Ovary (tissue), 9 donors: Measurements from ENCODE around the gene NLN. TPM values are rescaled to one million over a fixed set of nuclear protein-coding genes. Genes with fewer than 3 reads are reported as not detected.

Experiments used
- DNase-seq, 5 donors: peaks; one replicate each; pipeline ENCODE4 v3.0.0-alpha.2; 2019 to 2020
- H3K27ac ChIP-seq, 2 donors: fragments of 200-600 bp; one replicate each; pipeline versions ENCODE4 v1.5.1 to v1.8.0; 2019 to 2022
- H3K27me3 ChIP-seq: fragments of 200-600 bp; one replicate; pipeline ENCODE4 v1.8.0; 2022
- H3K36me3 ChIP-seq: fragments of 200-600 bp; sonication (generic); one replicate; pipeline ENCODE4 v1.5.1; 2019
- H3K4me1 ChIP-seq: one replicate; pipeline ENCODE4 v1.8.1; 2013; ENCODE audit warnings: mild to moderate bottlenecking, moderate library complexity; ENCODE audit not compliant: insufficient read depth
- H3K4me3 ChIP-seq: fragments of 200-600 bp; sonication (generic); one replicate; pipeline ENCODE4 v1.5.1; 2017
- H3K9me3 ChIP-seq, 2 donors: fragments of 200-600 bp in 1 of 2; sonication (generic) in 1 of 2; one replicate each; pipeline versions ENCODE4 v1.5.1 to v1.8.1; 2013 to 2019; ENCODE audit warnings: mild to moderate bottlenecking in 1 of 2, moderate library complexity in 1 of 2
- EP300 ChIP-seq: sonication (generic); formaldehyde crosslinking; IDR thresholded peaks from one replicate; pipeline ENCODE4 v1.6.1; 2017; ENCODE audit warnings: antibody characterized with exemption
- POLR2A ChIP-seq: fragments of 450-650 bp; IDR thresholded peaks from one replicate; pipeline ENCODE4 v1.6.1; 2017; ENCODE audit warnings: antibody characterized with exemption, mild to moderate bottlenecking, moderate library complexity
- WGBS, 3 donors: extraction: QIAGEN DNeasy Blood & Tissue Kit in 1 of 3; methylation state at CpG; one replicate each; pipeline versions ENCODE4 v1.1.5 to v1.1.7; 2013 to 2017; 5-methylcytosine and 5-hydroxymethylcytosine counted together
- intact Hi-C, 4 donors: fragments of 100-400 bp; cut with DNase I; formaldehyde crosslinking; loops; one replicate each; pipeline versions ENCODE4 v1.11.0 to v1.15.1; 2022 to 2023
- polyA plus RNA-seq, 2 donors: library from polyadenylated mRNA; stranded (reverse); fragments of 200-250 nt in 1 of 2; fragments of 350-450 nt in 1 of 2; fragmentation: Illumina TruSeq in 1 of 2; extraction: RNeasy Lipid Tissue Mini Kit (QIAGEN cat#74804) in 1 of 2; gene quantifications; one replicate each; pipeline ENCODE4 v1.2.3, GENCODE V29; 2013 to 2014
- total RNA-seq, 7 donors: library from RNA; depleted of rRNA in 2 of 7; stranded (reverse); fragments of >200 nt in 2 of 7; fragmentation: NEBNext Ultra II Directional in 3 of 7; extraction: Animal tissue kit (Norgen Biotek cat#: 25700) in 3 of 7; gene quantifications; one replicate each; pipeline versions ENCODE4 v1.1.0 to v1.2.4, GENCODE V29; 2016 to 2023
- TF ChIP-seq, protein P1 (sequence below), 3 donors: fragments of 450-650 bp in 2 of 3; fragments of 200-600 bp in 1 of 3; IDR thresholded peaks; one replicate each; pipeline versions ENCODE4 v1.5.1 to v1.8.0; 2016 to 2022; ENCODE audit warnings: antibody characterized with exemption in 3 of 3, mild to moderate bottlenecking in 1 of 3
- donor health status: DM: no; HTN: no; CAD: no; lungs with moderate emphysema.
- donor health status: DM: no; HTN: no; CAD: no.
- donor health status: Bipolar disorder and iron deficiency.
- donor health status: DM: yes; HTN: yes; CAD: no.
- donor health status: DM: no; HTN: no; CAD: no.
- donor health status: DM: yes; HTN: yes; CAD: no.

NLN gene
- total and polyA plus RNA-seq, 9 donors: 2.3 to 16.3 (median 8.2) TPM

DNA sequence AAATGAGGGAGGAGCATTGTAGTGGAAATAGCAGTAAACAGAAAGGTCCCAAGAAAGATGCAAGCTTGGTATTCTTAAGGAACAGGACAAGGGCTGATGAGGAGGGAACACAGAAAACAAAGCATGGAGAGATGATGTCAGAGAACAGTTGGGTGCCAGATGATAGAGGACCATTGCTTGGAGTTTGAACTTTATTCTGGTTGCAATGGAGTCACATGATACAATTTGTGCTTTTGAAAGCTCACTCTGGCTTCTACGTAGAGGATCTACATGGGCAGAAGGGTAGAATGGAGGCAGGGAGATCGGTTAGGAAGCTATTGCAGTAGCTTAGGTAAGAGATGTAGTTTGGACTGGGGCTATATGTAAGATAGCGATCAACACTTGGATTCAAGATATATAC lies 39.9 kb upstream of the NLN start:
- DNase-seq: no peak
- WGBS, 3 donors: 93 to 96% (median 95%) methylated on average over 3 of the region's 3 CpGs
- H3K9me3 ChIP-seq: no peaks in the 10 kb centered on the region
- no peaks in the 10 kb centered on the region for H3K27me3 ChIP-seq
- H3K27ac ChIP-seq: no peak overlapping the region
- intact Hi-C loops: no loop called here
- H3K36me3 ChIP-seq: no peaks in the 10 kb centered on the region
- H3K4me3 ChIP-seq: no peak overlapping the region
- H3K4me1 ChIP-seq: no peaks in the 10 kb centered on the region
- TF ChIP-seq, protein P1, sequence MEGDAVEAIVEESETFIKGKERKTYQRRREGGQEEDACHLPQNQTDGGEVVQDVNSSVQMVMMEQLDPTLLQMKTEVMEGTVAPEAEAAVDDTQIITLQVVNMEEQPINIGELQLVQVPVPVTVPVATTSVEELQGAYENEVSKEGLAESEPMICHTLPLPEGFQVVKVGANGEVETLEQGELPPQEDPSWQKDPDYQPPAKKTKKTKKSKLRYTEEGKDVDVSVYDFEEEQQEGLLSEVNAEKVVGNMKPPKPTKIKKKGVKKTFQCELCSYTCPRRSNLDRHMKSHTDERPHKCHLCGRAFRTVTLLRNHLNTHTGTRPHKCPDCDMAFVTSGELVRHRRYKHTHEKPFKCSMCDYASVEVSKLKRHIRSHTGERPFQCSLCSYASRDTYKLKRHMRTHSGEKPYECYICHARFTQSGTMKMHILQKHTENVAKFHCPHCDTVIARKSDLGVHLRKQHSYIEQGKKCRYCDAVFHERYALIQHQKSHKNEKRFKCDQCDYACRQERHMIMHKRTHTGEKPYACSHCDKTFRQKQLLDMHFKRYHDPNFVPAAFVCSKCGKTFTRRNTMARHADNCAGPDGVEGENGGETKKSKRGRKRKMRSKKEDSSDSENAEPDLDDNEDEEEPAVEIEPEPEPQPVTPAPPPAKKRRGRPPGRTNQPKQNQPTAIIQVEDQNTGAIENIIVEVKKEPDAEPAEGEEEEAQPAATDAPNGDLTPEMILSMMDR (IDR thresholded peaks at IDR 0.05): no peak
- TF ChIP-seq EP300 (no peak), POLR2A (no peak)

DNA sequence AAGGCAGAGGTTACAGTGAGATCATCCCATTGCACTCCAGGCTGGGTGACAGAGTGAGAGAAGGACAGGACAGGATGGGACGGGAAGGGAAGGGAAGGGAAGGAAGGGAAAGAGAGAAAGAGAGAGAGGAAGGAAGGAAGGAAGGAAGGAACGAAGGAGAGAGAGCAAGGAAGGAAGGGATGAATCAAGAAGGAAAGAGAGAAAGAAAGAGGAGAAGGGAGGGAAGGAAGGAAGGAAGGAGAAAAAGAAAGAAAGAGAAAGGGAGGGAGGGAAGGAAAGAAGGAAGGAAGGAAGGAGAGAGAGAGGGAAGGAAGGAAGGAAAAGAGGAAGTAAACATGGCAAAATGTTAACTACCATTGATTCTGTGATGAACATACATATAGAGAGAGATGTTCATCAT lies 28.9 kb upstream of the NLN start:
- 90 to 95% (median 94%) methylated on average over 2 of the region's 2 CpGs for WGBS, 3 donors
- no peaks in the 10 kb centered on the region for H3K9me3 ChIP-seq
- no peak for DNase-seq
- no peak overlapping the region for H3K27ac ChIP-seq
- no peak overlapping the region for H3K4me3 ChIP-seq
- no peaks in the 10 kb centered on the region for H3K27me3 ChIP-seq
- TF ChIP-seq, protein P1 (IDR thresholded peaks at IDR 0.05): no peak
- TF ChIP-seq EP300 (no peak), POLR2A (no peak)
- no peaks in the 10 kb centered on the region for H3K4me1 ChIP-seq
- no peaks in the 10 kb centered on the region for H3K36me3 ChIP-seq
- intact Hi-C loops: no loop called here

DNA sequence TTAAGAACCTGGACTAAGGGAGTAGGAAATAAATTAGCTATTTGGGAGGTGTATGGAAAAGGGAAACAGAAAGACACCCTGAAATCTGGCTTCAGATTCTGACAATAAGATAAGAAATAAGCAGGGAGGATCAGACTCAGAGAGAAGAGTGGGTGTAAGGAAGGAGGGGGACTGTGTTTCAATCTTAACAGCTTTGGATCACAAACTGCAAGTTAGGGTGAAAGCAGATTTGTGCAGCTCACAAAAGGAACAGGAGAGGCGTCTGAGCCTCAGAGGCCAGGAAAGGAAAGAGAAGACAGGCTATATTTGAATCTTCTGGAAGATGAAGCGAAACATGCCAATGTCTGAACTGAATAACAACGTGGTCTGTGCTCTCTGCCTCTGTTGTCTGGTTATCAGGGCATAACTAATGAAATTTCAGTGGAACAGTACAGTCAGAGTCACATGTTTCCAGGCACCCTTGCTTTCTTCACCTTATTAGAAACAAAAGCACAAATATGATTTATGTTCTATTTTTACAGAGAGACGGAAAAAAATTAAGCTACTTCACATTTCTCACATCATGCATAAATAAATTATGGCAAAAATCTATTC lies 26.7 kb upstream of the NLN start:
- no peak overlapping the region for H3K27ac ChIP-seq
- H3K9me3 ChIP-seq: no peaks in the 10 kb centered on the region
- intact Hi-C loops: no loop called here
- H3K4me1 ChIP-seq: no peaks in the 10 kb centered on the region
- DNase-seq: no peak
- no peak overlapping the region for H3K4me3 ChIP-seq
- H3K27me3 ChIP-seq: no peaks in the 10 kb centered on the region
- H3K36me3 ChIP-seq: no peaks in the 10 kb centered on the region
- WGBS, 3 donors: 83 to 90% (median 89%) methylated on average over 4 of the region's 4 CpGs
- TF ChIP-seq POLR2A (no peak), EP300 (no peak)
- TF ChIP-seq, protein P1 (IDR thresholded peaks at IDR 0.05): no peak

- H3K27ac ChIP-seq: no peak overlapping the region
- H3K4me1 ChIP-seq: no peaks in the 10 kb centered on the region
- DNase-seq: no peak
- intact Hi-C loops: no loop called here
- H3K27me3 ChIP-seq: no peaks in the 10 kb centered on the region
- H3K9me3 ChIP-seq: no peaks in the 10 kb centered on the region
- WGBS, 3 donors: 95 to 96% (median 95%) methylated on average over 4 of the region's 4 CpGs
- no peak overlapping the region for H3K4me3 ChIP-seq
- no peaks in the 10 kb centered on the region for H3K36me3 ChIP-seq
- TF ChIP-seq, protein P1 (IDR thresholded peaks at IDR 0.05): no peak
- TF ChIP-seq POLR2A: no peak
- TF ChIP-seq EP300: no peak
These were observed 26.1 kb upstream of the NLN start for GRCh38 chr5:65695896-65696295.
